Thyroid gland (tissue), 4 donors: ENCODE data around the gene IL17C. TPM values are rescaled to one million over a fixed set of nuclear protein-coding genes. Genes with fewer than 3 reads are reported as not detected.

Source experiments
- DNase-seq, 2 donors: peaks; one replicate each; pipeline ENCODE4 v3.0.0-alpha.2; 2019
- H3K27ac ChIP-seq, 3 donors: fragments of 200-600 bp; sonication (generic); 1 replicate in 2 of 3; 2 replicates in 1 of 3; pipeline ENCODE4 v1.5.1; 2016 to 2019; ENCODE audit warnings: mild to moderate bottlenecking in 1 of 3, moderate library complexity in 1 of 3
- H3K27me3 ChIP-seq: fragments of 200-600 bp; sonication (generic); one replicate; pipeline ENCODE4 v1.5.1; 2019
- H3K36me3 ChIP-seq, 2 donors: fragments of 200-600 bp; sonication (generic); one replicate each; pipeline ENCODE4 v1.5.1; 2016 to 2019
- H3K4me1 ChIP-seq, 2 donors: fragments of 200-600 bp; sonication (generic); one replicate each; pipeline ENCODE4 v1.5.1; 2017 to 2019
- H3K4me3 ChIP-seq, 3 donors: fragments of 200-600 bp; sonication (generic); replicated peaks in 1 of 3; 1 replicate in 2 of 3; 2 replicates in 1 of 3; pipeline ENCODE4 v1.5.1; 2016; ENCODE audit warnings: mild to moderate bottlenecking in 1 of 3
- H3K9me3 ChIP-seq: fragments of 200-600 bp; sonication (generic); one replicate; pipeline ENCODE4 v1.5.1; 2017
- POLR2A ChIP-seq, 2 donors: fragments of 450-650 bp; IDR thresholded peaks; one replicate each; pipeline ENCODE4 v1.6.1; 2017; ENCODE audit warnings: antibody characterized with exemption in 2 of 2, mild to moderate bottlenecking in 2 of 2, moderate library complexity in 1 of 2
- WGBS, 2 donors: methylation state at CpG; one replicate each; pipeline ENCODE4 v1.1.5; 2017; 5-methylcytosine and 5-hydroxymethylcytosine counted together
- intact Hi-C: fragments of 100-400 bp; cut with DNase I; formaldehyde crosslinking; loops from one replicate; pipeline ENCODE4 v1.15.1; 2023
- total RNA-seq, 4 donors: library from RNA; depleted of rRNA; stranded (reverse); fragments of >200 nt; gene quantifications; one replicate each; pipeline ENCODE4 v1.2.3, GENCODE V29; 2016
- TF ChIP-seq, protein P1 (sequence below), 6 experiments: fragments of 200-600 bp in 3 of 6; fragments of 450-650 bp in 3 of 6; sonication (generic) in 3 of 6; IDR thresholded peaks; one replicate each; pipeline ENCODE4 v1.5.1; 2016 to 2019; ENCODE audit warnings: antibody characterized with exemption in 6 of 6, mild to moderate bottlenecking in 2 of 6, inconsistent platforms in 1 of 6, moderate library complexity in 1 of 6

The IL17C gene
- total RNA-seq, 4 donors from 2014 or later, result not detected

DNA sequence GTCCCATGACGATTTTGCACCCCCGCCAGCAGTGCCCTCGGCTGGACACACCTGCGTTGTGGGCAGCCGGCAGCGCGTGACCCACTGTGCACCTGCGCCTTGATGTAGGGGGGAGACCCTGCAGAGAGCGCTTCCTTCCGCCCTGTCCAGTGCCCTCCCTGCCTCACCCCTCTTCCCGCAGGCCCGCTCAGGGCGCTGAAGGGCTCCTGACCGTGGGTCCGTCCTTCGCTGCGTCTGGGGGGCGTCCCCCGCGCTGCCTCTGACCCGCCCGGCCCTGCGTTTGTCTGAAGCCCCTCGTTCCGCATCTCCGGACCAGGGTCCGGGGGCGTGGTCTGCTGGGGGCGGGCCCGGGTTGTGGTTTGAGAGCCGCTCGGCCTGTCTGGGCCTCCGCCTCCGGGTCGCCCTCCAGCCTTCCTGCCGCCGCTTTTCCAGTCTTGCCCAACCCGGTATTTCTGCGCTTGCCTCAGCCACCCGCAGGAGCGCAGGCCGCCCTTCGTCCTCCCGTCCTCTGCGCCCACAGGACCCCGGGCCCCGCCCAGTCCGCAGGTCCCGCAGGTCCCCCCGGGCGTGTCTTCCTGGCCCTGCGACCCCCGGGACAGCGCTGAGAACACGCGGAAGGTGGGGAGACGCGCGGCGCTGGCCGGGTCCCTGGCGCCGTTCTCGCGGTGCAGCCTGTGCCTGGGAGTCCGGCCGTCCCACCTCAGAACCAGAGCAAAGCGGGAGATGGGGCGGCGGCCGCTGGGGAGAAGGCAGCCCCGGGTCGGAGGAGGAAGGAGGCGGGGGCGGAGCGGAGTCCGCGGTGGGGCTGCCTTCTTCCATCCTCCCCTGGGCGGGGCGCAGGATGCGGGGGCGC lies 4.0 kb upstream of the IL17C start:
- peak overlapping the region in 1 of 3 donors; percentile 15 for H3K4me3 ChIP-seq

DNA sequence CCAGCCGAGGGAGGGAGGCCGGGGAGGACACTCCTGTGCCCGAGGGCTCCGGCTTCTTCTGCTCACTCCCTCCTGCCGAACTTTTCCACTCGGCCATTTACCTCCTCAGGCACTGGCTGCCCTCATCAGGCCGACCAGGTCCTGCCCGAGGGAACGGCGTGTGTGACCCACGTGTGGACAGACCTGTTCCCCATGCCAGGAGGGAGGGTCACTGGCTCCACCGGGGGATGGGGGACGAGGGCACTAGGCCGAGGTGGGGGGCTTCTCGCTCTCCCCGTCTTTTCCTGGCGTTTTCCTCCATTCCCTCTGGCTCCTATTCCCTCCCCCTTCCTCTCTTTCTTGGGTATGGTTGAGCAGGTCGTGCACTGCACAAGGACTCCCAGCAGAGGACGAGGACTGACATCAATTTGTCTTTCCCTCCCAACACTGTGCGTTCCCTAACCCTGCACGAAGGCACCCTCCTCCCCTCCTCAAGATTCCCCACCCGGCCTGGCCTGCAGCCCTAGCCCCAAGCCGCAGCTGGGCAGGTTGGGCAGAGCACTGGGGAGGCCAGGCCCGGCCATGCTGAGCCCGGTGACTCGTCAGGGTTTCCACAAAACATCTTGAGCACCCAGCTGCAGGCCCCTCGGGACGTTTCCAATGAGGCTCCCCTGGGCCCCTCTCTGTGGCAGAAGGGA lies 3.2 kb upstream of the IL17C start:
- Histone ChIP-seq H3K27me3 (no peaks in the 10 kb centered on the region), H3K27ac (no peak overlapping the region)
- DNase-seq, result no peak

More for the DNA sequence above, 4.0 kb upstream of the IL17C start:
- Histone ChIP-seq H3K4me1 (peaks cover 0 to 23% of the 10 kb centered on the region in 2 donors), H3K27me3 (no peaks in the 10 kb centered on the region), H3K27ac (no peak overlapping the region), H3K9me3 (no peaks in the 10 kb centered on the region), H3K36me3 (peaks cover 25 to 29% of the 10 kb centered on the region in 2 donors)
- 19 to 23% methylated on average over 11 to 19 of the region's 82 CpGs for WGBS, 2 donors
- no peak for TF ChIP-seq POLR2A (IDR thresholded peaks at IDR 0.05)
- TF ChIP-seq, protein P1, sequence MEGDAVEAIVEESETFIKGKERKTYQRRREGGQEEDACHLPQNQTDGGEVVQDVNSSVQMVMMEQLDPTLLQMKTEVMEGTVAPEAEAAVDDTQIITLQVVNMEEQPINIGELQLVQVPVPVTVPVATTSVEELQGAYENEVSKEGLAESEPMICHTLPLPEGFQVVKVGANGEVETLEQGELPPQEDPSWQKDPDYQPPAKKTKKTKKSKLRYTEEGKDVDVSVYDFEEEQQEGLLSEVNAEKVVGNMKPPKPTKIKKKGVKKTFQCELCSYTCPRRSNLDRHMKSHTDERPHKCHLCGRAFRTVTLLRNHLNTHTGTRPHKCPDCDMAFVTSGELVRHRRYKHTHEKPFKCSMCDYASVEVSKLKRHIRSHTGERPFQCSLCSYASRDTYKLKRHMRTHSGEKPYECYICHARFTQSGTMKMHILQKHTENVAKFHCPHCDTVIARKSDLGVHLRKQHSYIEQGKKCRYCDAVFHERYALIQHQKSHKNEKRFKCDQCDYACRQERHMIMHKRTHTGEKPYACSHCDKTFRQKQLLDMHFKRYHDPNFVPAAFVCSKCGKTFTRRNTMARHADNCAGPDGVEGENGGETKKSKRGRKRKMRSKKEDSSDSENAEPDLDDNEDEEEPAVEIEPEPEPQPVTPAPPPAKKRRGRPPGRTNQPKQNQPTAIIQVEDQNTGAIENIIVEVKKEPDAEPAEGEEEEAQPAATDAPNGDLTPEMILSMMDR (IDR thresholded peaks at IDR 0.05), result no peak
- DNase-seq, result peak; percentile 58 to 61
- intact Hi-C loops, result no loop called here

DNA sequence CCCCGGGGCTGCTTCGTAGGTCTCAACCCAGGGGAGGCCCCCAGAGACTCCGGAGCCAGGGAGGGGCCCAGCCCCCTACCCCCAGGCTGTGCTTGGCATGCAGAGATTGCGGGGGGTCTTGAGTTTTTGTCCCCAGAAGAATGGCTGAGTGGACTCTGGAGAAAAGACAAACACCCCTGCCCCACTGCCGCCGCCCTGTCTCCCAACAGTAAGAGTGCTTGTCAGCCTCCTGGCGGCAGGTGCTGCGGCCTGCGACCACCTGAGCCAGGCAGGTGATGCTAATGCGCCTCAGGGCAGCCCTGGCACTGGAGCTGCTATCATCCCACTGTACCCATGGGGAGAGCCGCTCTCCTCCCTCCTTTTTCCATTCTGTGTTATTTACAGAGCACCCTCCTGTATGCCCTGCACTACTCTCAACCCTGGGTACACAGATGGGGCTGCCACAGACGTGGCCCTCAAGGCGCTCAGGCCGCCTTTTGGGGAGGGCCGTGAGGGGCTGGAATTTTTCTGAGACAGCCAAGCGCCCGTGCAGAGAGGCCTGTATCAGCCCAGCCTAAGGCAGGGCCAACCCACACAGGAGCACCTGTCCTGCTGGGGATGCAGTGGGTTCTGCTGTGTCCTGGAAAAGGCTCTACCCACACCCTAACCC lies 2.6 kb upstream of the IL17C start:
- Histone ChIP-seq H3K27ac (no peak overlapping the region), H3K4me1 (peaks cover 0 to 27% of the 10 kb centered on the region in 2 donors), H3K27me3 (no peaks in the 10 kb centered on the region), H3K4me3 (no peak overlapping the region), H3K36me3 (peaks cover 16 to 18% of the 10 kb centered on the region in 2 donors), H3K9me3 (no peaks in the 10 kb centered on the region)
- 90 to 93% methylated on average over 9 to 14 of the region's 17 CpGs for WGBS, 2 donors
- TF ChIP-seq, protein P1 (IDR thresholded peaks at IDR 0.05), result no peak
- DNase-seq, result no peak
- intact Hi-C loops, result no loop called here

More for the DNA sequence above, 3.2 kb upstream of the IL17C start:
- Histone ChIP-seq H3K4me1 (peaks cover 0 to 27% of the 10 kb centered on the region in 2 donors), H3K4me3 (peak overlapping the region in 1 of 3 donors; percentile 15), H3K9me3 (no peaks in the 10 kb centered on the region), H3K36me3 (peaks cover 19 to 24% of the 10 kb centered on the region in 2 donors)
- WGBS, 2 donors, result 52% methylated on average over 25 to 28 of the region's 28 CpGs
- intact Hi-C loops, result no loop called here
- TF ChIP-seq, protein P1 (IDR thresholded peaks at IDR 0.05), result no peak

DNA sequence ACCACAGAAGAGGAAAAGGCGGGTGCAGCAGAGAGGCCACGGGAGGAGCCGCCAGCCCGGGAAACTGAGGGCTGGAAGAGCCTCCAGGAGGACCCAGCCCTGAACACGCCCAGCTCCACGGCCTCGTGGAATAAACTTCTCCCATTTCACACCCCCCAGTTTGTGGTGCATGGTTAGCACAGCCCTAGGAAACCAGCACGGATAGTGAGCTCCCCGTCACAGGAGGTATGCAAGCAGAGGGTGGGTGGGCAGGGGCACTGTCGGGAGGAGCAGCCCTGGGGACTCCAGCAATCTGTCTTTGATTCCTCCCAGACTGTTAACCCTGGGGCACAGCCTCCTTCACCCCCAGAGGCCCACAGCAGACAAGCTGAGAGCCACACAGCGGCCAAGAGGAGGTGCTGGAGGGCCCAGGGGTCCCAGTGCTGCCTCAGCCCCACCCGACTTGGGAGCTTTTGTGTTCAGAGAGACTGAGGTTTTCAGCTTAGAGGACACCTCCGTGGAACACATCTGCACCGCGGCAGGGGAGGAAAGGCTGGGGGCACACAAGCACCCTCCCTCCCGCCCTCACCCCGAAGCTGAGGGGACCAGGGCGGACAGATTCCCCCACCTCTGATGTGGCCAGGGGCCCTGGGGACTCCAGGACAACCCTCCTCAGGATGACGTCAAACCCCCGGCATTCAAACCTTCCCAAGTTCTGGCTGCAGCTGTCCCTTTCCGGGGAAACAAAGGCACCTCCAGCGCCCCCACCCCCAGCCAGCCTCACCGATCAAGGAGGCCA lies 1.7 kb upstream of the IL17C start:
- no peak overlapping the region for H3K27ac ChIP-seq
- no peaks in the 10 kb centered on the region for H3K27me3 ChIP-seq
- TF ChIP-seq, protein P1 (IDR thresholded peaks at IDR 0.05), result no peak
- TF ChIP-seq POLR2A (IDR thresholded peaks at IDR 0.05), result no peak
- no peak for DNase-seq
- WGBS, 2 donors, result 80 to 89% methylated on average over 20 to 23 of the region's 23 CpGs
- no peaks in the 10 kb centered on the region for H3K9me3 ChIP-seq
- peaks cover 7 to 9% of the 10 kb centered on the region in 2 donors for H3K36me3 ChIP-seq
- no peak overlapping the region for H3K4me3 ChIP-seq
- intact Hi-C loops, result no loop called here
- H3K4me1 ChIP-seq, result peaks cover 0 to 27% of the 10 kb centered on the region in 2 donors
